HL-60 (cell line): ENCODE measurements around the gene RAD9A.

Experiments
- POLR2AphosphoS5 ChIP-seq: IDR thresholded peaks from 2 replicates; pipeline ENCODE4 v1.6.1; 2012; ENCODE audit warnings: low read depth
- SPI1 ChIP-seq: IDR thresholded peaks from 2 replicates; pipeline ENCODE4 v1.6.1; 2012; ENCODE audit warnings: low read depth, mild to moderate bottlenecking, borderline replicate concordance
- TF ChIP-seq, protein P1 (sequence below): IDR thresholded peaks from one replicate; pipeline ENCODE4 v1.5.1; 2011; ENCODE audit warnings: low read length, control low read depth, inconsistent platforms; ENCODE audit not compliant: insufficient read depth
- TF ChIP-seq, protein P2 (sequence below): IDR thresholded peaks from 2 replicates; pipeline ENCODE4 v1.6.1; 2012; ENCODE audit warnings: low read depth; ENCODE audit not compliant: insufficient replicate concordance

DNA sequence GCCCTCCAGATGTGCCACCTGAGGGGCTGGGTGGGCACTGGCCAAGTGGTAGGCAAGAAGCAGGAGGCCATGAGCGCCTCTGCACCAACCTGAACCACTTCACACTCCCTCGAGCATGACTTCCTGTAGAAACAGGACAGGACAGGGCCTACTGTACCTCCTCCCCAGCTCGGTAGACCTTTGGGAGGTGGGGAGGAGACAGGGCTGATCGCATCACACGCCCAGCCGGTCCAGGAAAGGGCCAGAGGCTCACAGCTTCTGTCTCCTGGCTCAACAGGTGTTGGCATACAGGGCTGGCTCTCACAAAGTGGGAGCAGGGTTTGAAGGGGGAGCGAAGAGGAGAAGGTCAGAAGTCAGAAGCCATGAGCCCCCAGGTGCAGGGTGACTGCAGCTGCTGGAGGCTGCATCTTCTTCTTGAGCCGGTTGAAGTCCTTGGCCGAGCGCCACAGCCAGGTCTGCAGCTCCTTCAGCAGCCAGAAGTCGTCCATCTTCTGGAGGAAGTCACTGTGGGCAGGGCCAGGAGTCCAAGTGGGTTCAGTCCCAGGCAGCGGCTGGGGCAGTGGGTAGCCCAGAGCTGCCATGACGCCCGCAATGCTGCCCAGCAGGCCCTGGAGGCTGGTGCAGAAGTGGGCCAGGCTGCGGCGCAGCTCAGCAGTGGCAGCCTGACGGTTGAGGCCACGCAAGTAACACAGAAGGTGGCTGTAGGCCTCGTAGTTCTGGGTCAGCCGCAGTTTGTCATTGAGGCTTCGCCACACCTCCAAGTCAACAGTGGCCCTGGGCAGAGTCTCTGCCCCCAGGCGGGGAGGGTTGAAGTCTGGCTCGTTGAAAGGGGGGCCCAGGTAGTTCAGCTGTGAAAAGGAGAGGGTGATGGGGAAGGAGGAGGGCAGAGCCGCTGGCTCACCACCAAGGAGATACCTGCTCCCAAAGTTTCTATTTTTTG, 26.7 kb upstream of the RAD9A start:
- TF ChIP-seq, protein P1, sequence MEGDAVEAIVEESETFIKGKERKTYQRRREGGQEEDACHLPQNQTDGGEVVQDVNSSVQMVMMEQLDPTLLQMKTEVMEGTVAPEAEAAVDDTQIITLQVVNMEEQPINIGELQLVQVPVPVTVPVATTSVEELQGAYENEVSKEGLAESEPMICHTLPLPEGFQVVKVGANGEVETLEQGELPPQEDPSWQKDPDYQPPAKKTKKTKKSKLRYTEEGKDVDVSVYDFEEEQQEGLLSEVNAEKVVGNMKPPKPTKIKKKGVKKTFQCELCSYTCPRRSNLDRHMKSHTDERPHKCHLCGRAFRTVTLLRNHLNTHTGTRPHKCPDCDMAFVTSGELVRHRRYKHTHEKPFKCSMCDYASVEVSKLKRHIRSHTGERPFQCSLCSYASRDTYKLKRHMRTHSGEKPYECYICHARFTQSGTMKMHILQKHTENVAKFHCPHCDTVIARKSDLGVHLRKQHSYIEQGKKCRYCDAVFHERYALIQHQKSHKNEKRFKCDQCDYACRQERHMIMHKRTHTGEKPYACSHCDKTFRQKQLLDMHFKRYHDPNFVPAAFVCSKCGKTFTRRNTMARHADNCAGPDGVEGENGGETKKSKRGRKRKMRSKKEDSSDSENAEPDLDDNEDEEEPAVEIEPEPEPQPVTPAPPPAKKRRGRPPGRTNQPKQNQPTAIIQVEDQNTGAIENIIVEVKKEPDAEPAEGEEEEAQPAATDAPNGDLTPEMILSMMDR = no peak
- TF ChIP-seq POLR2AphosphoS5 (no peak), SPI1 (no peak)
- TF ChIP-seq, protein P2, sequence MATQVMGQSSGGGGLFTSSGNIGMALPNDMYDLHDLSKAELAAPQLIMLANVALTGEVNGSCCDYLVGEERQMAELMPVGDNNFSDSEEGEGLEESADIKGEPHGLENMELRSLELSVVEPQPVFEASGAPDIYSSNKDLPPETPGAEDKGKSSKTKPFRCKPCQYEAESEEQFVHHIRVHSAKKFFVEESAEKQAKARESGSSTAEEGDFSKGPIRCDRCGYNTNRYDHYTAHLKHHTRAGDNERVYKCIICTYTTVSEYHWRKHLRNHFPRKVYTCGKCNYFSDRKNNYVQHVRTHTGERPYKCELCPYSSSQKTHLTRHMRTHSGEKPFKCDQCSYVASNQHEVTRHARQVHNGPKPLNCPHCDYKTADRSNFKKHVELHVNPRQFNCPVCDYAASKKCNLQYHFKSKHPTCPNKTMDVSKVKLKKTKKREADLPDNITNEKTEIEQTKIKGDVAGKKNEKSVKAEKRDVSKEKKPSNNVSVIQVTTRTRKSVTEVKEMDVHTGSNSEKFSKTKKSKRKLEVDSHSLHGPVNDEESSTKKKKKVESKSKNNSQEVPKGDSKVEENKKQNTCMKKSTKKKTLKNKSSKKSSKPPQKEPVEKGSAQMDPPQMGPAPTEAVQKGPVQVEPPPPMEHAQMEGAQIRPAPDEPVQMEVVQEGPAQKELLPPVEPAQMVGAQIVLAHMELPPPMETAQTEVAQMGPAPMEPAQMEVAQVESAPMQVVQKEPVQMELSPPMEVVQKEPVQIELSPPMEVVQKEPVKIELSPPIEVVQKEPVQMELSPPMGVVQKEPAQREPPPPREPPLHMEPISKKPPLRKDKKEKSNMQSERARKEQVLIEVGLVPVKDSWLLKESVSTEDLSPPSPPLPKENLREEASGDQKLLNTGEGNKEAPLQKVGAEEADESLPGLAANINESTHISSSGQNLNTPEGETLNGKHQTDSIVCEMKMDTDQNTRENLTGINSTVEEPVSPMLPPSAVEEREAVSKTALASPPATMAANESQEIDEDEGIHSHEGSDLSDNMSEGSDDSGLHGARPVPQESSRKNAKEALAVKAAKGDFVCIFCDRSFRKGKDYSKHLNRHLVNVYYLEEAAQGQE = no peak
